ENCODE results near the gene CHSY1.
A peak's percentile ranks its signal among the peaks of the same experiment; 100 is the strongest.

CHSY1 gene

GRCh38 chr15:101269479-101270223 is 17.8 kb upstream of the CHSY1 start:
- DNase-seq (ENCODE audit: low read depth in 2 of 2), result no peak

GRCh38 chr15:101267320-101268104 is 15.7 kb upstream of the CHSY1 start:
- no peak for DNase-seq (ENCODE audit: low read depth in 2 of 2)

GRCh38 chr15:101266787-101267186 is 14.9 kb upstream of the CHSY1 start:
- no peak for DNase-seq (ENCODE audit: low read depth in 2 of 2)

- no peak for DNase-seq (ENCODE audit: low read depth in 2 of 2)
These were observed 14.2 kb upstream of the CHSY1 start for GRCh38 chr15:101266034-101266433.

GRCh38 chr15:101264911-101265641 is 13.2 kb upstream of the CHSY1 start:
- no peak for DNase-seq (ENCODE audit: low read depth in 2 of 2)

GRCh38 chr15:101264011-101264410 is 12.2 kb upstream of the CHSY1 start:
- no peak for DNase-seq (ENCODE audit: low read depth in 2 of 2)

GRCh38 chr15:101262551-101262950 is 10.7 kb upstream of the CHSY1 start:
- no peak for DNase-seq (ENCODE audit: low read depth in 2 of 2)

- peak in 1 of 2 donors; percentile 47 for DNase-seq (ENCODE audit: low read depth in 2 of 2)
These were observed 6.6 kb upstream of the CHSY1 start for GRCh38 chr15:101258238-101259144.

- no peak for DNase-seq (ENCODE audit: low read depth in 2 of 2)
These were observed 4.9 kb upstream of the CHSY1 start for GRCh38 chr15:101256757-101257156.

GRCh38 chr15:101255615-101256241 is 3.9 kb upstream of the CHSY1 start:
- DNase-seq (ENCODE audit: low read depth in 2 of 2), result no peak

- no peak for DNase-seq (ENCODE audit: low read depth in 2 of 2)
These were observed 3.2 kb upstream of the CHSY1 start for GRCh38 chr15:101255051-101255395.

- DNase-seq (ENCODE audit: low read depth in 2 of 2), result no peak
These were observed 2.6 kb upstream of the CHSY1 start for GRCh38 chr15:101254157-101255050.

- no peak for DNase-seq (ENCODE audit: low read depth in 2 of 2)
These were observed 988 bp upstream of the CHSY1 start for GRCh38 chr15:101252836-101253235.

GRCh38 chr15:101250873-101251829 is 697 bp downstream of the CHSY1 start:
- peak in 1 of 2 donors; percentile 56 for DNase-seq (ENCODE audit: low read depth in 2 of 2)

GRCh38 chr15:101250341-101250831 is 1.5 kb downstream of the CHSY1 start:
- DNase-seq (ENCODE audit: low read depth in 2 of 2), result no peak

- no peak for DNase-seq (ENCODE audit: low read depth in 2 of 2)
These were observed 3.6 kb downstream of the CHSY1 start for GRCh38 chr15:101248274-101248673.

GRCh38 chr15:101246824-101247745 is 4.8 kb downstream of the CHSY1 start:
- DNase-seq (ENCODE audit: low read depth in 2 of 2), result no peak

- no peak for DNase-seq (ENCODE audit: low read depth in 2 of 2)
These were observed 5.5 kb downstream of the CHSY1 start for GRCh38 chr15:101246391-101246790.
